HL-60/S4 treated with retinoic acid at 250 ng/mL for 4 days and 3 days (cell line): ENCODE measurements around the gene LZTR1.

ENCODE experiments used
- in situ Hi-C: fragments of 300-500 bp; cut with MboI; formaldehyde crosslinking; loops from 2 replicates; pipeline ENCODE4 v1.7.0; 2022; ENCODE audit warnings: low sequenced_read_pairs

LZTR1 gene

GRCh38 chr22:21009638-21010425 lies 27.7 kb downstream of the LZTR1 start:
- in situ Hi-C loops, result loop anchor here (10.0 kb wide), 1 partner anchor 45 kb away; no protein-coding TSS in a partner anchor

DNA sequence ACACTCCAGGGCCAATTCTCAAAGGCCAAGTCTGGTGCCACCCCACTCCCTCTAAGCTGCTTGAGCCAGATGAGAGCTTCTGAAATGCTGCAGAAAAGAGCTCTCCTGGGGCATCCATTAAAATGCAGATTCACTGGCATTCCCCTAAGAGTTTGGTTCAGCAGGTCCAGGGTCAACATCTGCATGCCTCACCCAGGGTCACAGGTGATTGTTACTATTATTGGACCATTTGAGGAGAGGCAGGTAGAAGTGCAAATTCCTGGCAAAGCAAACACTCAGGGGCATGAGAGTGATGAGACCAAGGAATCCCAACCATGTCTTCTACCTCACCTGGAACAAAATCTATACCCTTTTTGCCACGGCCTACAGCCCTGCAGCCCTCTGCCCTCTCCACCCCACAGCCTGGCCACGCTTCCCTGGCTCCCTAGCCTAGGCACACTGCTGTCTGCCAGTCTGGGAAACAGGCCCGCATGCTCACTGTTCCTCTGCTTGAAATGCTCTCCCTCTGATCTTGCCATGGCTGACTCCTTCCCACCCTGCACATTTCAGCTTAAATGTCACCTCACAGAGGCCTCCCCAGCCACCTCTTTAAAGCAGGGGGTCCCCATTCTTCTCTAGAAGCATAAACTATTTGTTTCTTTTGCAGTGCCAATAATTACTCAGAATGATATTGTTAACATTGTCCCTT lies 28.5 kb downstream of the LZTR1 start:
- in situ Hi-C loops, result no loop called here

DNA sequence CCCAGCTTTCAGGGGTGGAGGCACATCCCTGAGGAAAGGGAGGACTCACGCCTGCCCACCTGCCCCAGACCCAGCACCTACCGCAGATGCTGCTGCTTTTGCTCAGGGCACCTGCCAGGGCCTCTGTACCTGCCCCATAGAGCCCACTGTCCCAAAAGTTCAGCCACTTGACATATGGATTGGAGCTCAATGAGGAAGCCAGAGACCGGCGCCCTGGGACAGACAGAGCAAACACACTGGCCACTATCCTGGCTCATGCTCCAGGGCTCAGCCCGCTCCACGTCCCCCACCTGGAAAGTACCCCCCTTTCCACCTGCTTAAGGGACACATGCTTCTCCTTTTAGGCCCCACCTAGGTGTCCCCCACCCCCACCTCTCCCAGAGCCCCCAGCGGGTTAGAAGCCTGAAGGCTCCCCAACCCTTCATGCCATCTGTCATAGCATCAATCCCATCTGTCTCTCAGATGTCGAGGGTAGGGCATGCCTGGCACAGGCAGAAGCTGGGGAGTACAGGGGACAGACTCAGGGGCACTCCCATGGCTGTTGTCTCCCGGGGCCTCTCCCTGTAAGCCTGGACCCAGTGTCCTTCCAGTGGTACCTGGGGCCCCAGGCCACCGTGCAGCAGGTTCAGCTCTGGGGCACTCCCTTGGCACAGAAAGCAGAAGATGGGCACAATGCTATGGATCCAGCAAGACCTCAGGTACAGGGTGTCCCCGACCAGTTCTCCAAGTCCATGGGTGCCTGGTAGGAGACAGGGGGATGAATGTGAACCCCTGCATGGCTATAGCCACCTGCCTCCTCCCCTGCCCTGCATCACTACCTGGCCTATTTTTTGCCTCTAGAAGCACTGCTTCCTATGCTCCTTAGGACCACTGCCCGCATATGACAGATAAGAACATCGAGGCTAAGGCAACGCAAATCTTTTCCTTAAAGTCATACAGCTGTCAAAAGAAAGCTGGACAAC lies 30.6 kb downstream of the LZTR1 start:
- in situ Hi-C loops, result no loop called here

GRCh38 chr22:21013657-21014201 lies 31.6 kb downstream of the LZTR1 start:
- in situ Hi-C loops, result no loop called here

DNA sequence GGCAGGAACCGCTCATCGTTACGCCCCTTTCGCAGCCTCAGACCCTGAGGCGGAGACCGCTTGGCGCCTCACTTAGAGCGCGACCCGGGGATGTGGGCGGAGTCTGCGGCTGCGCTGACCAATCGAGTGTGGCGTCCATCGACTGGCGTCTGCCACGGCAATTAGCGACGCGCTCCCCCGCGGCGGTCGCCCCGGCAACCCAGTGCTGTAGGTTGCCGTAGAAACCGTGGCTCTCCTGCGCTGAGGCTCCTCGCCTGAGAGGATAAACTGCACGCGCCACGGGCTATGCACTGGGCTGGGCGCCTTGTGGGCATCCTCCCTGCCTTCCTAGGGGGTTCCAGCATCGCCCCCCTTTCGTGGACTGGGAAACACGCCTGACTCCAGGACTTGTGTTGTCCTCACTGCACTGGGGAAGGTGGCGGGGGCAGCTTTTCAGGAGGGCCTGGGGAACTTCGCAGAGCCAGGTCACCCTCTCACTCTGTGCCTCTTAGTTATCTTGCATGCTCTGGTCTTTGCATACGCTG lies 32.2 kb downstream of the LZTR1 start:
- in situ Hi-C loops, result no loop called here

- in situ Hi-C loops, result no loop called here
These were observed 32.8 kb downstream of the LZTR1 start, which contains the start of gene P2RX6 for GRCh38 chr22:21014726-21015465. P2RX6 (plus strand) TSS chr22:21015165; CDS start chr22:21015175, 10 bp downstream.

DNA sequence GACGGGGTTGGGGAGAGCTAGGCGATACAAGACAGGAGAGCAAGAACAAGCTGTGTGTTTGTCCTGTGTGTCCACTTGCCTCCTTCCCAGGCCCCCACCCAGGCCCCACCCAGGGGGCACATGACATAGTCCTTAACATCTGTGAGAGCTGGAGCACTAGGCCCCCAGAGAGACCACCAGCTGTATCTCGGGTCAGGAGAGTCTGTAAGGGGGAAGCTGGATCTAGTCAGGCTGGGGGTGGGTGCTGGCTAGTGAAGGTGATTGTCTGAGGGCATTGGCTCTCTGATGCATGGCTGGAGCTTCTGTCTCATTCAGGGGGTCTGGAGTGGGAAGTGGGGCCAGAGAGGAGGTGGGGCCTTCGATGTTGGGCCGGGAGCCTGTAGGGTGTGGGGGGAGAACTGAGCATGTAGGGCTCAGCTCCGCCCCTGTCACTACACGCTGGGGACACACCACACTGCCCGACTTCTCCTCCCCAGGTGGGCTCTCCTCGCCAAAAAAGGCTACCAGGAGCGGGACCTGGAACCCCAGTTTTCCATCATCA lies 33.4 kb downstream of the LZTR1 start:
- in situ Hi-C loops, result no loop called here

- in situ Hi-C loops, result no loop called here
These were observed 34.7 kb downstream of the LZTR1 start for GRCh38 chr22:21016644-21017420.

DNA sequence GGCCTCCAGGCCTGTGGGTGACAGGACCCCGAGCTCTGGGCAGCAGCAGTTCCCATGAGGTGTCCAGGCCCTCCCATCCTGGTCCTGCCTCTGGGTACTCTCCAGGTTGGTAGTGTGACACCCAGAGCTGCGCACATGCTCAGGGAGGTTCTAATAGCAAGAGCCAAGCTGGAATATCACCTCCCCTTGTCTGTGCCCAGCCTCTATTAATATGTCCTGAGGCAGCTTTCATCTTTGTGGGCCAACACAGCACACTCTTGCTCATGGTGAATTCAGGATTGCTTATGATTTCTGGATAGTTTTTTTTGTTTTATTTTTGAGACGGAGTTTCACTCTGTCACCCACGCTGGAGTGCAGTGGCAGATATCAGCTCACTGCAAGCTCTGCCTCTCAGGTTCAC lies 36.2 kb downstream of the LZTR1 start:
- in situ Hi-C loops, result no loop called here

- in situ Hi-C loops, result no loop called here
These were observed 38.8 kb downstream of the LZTR1 start for GRCh38 chr22:21020802-21021429.

- in situ Hi-C loops, result no loop called here
These were observed 40.4 kb downstream of the LZTR1 start for GRCh38 chr22:21022507-21022906.

DNA sequence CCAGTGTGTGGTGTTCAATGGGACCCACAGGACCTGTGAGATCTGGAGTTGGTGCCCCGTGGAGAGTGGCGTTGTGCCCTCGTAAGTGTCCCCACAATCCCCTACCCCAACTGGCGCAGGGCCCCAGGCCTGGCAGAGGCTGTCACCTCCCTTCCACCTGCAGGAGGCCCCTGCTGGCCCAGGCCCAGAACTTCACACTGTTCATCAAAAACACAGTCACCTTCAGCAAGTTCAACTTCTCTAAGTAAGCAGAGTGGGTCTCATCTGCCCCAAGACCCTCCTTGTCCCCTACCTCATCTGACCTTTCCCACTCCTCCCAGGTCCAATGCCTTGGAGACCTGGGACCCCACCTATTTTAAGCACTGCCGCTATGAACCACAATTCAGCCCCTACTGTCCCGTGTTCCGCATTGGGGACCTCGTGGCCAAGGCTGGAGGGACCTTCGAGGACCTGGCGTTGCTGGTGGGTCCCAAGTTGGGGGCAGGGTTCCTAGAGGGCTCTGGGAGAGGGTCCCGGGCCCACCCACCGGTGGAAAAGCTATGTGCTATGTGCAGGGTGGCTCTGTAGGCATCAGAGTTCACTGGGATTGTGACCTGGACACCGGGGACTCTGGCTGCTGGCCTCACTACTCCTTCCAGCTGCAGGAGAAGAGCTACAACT lies 41.0 kb downstream of the LZTR1 start:
- in situ Hi-C loops, result no loop called here

DNA sequence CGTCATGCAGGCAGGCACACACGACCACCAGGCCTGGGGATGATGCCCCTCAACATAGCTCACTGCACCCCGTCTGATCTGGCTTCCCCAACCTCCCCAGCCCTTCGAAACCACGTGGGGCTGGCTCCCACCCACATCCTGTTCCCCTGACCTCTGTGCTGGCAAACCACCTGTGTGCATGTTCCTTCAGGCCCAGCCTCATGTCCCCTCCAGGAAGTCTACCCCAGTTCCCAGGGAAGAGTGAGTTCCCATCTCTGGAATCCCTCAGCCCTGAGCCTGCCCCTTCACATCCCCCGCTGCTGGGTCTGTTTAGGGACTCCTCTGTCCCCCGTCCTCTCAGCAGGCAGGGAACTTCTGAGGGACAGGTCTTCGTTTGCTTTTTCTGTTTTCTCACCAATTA lies 43.2 kb downstream of the LZTR1 start:
- in situ Hi-C loops, result no loop called here

- in situ Hi-C loops, result no loop called here
These were observed 44.0 kb downstream of the LZTR1 start for GRCh38 chr22:21025763-21026755.

DNA sequence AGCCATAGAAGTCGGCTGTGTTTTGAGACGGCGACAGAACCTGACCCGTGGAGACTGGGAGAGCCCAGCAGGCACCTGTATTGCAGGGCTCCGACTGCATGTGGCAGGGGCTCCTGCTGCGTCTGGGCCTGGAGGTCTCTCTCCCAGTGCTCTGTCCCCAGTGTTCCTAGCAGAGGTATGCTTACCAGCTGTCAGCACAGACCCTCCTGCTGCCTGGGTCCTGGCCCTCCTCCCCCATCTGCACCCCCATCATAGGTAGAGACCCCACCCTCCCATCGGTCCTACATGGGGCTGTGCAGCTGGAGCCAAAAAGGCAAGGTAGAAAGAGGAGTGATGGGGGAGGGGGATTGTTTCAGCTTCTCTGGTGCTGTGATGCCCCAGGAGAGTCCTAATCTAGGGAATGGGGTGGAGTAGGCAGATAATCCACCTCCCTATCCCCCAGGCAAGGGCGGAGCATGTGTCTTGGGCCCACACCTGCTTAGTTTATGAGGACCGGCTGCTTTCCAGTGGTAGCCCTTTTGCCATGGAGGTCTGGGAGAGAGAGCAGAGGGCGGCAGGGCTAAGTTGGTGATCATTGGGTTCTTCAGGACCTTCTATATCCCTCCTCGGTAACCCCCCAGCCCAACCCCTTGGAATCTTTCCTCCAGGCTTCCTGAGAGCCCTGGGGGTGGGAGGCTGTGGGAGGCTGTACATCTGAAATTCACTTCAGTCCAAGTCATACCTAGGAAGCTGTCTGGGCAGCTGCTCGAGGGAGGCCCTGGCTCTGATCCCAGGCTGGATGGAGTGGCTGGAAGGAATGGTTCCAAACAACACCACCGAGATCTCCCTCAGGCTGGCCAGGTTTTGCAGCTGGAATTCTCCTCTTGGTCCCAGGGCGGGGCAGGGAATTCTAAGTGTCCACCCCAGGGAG lies 44.9 kb downstream of the LZTR1 start:
- in situ Hi-C loops, result no loop called here
